H1 (cell line): ENCODE results near the gene TMEM108. TPM values are rescaled to one million over a fixed set of nuclear protein-coding genes. Genes with fewer than 3 reads are reported as not detected.

ENCODE experiments used
- CTCF ChIA-PET: fragments of 300-600 bp; sonication (Branson Sonifier 250); formaldehyde crosslinking; loops from one replicate; lab custom pipeline; 2021; ENCODE audit not compliant: partially characterized antibody; lab: Charles Lee
- POLR2A ChIA-PET: fragments of 300-600 bp; sonication (Branson Sonifier 250); formaldehyde crosslinking; loops from one replicate; lab custom pipeline; 2021; ENCODE audit warnings: inconsistent platforms; ENCODE audit not compliant: partially characterized antibody; lab: Charles Lee
- DNase-seq, 2 experiments: peaks; one replicate each; pipeline versions ENCODE4 v3.0.0 to v3.0.0-alpha.2; 2010 to 2022; ENCODE audit warnings: low spot score in 2 of 2, low read depth in 1 of 2, mixed read lengths in 1 of 2
- FAIRE-seq: peaks from 2 replicates; lab custom pipeline; 2011; peaks lifted over from hg19 to GRCh38; lab: Jason Lieb, UNC
- H2AFZ ChIP-seq: 2 replicates; pipeline ENCODE4 v1.8.1; 2012; ENCODE audit warnings: low read length, inconsistent platforms
- H2AK5ac ChIP-seq: 2 replicates; pipeline ENCODE4 v1.6.1; 2013; ENCODE audit warnings: low read depth, low read length
- H2BK120ac ChIP-seq: replicated peaks from 2 replicates; pipeline ENCODE3; 2013; ENCODE audit warnings: low read depth, low read length, inconsistent platforms
- H2BK12ac ChIP-seq: 2 replicates; pipeline ENCODE4 v1.6.1; 2013; ENCODE audit warnings: low read depth, low read length
- H2BK15ac ChIP-seq: 2 replicates; pipeline ENCODE4 v1.6.1; 2013; ENCODE audit warnings: low read length
- H2BK20ac ChIP-seq: 2 replicates; pipeline ENCODE4 v1.6.1; 2013; ENCODE audit warnings: low read length
- H2BK5ac ChIP-seq: 2 replicates; pipeline ENCODE4 v1.6.1; 2013; ENCODE audit warnings: low read depth, low read length
- H3K14ac ChIP-seq: 2 replicates; pipeline ENCODE4 v1.6.1; 2013; ENCODE audit warnings: inconsistent platforms; ENCODE audit not compliant: insufficient read length
- H3K18ac ChIP-seq: 2 replicates; pipeline ENCODE4 v1.6.1; 2013; ENCODE audit warnings: low read length; ENCODE audit errors: extremely low read depth
- H3K23ac ChIP-seq: 2 replicates; pipeline ENCODE4 v1.6.1; 2013; ENCODE audit warnings: inconsistent platforms; ENCODE audit not compliant: insufficient read length
- H3K23me2 ChIP-seq: 2 replicates; pipeline ENCODE4 v1.6.1; 2013; ENCODE audit warnings: low read depth, low read length
- H3K27ac ChIP-seq: 2 replicates; pipeline ENCODE4 v1.6.1; 2011; ENCODE audit warnings: low read depth, low read length, inconsistent platforms
- H3K27me3 ChIP-seq, 4 experiments: replicated peaks in 1 of 4; 1 replicate in 1 of 4; 2 replicates in 3 of 4; pipeline versions ENCODE4 v1.6.1 to v1.8.1; 2011 to 2013; ENCODE audit warnings: low read length in 3 of 4, mild to moderate bottlenecking in 3 of 4, inconsistent platforms in 2 of 4, mixed read lengths in 2 of 4, moderate library complexity in 1 of 4; ENCODE audit not compliant: control insufficient read depth in 3 of 4, insufficient read depth in 3 of 4; ENCODE audit errors: extremely low read depth in 1 of 4
- H3K36me3 ChIP-seq, 4 experiments: 2 replicates each; pipeline versions ENCODE4 v1.6.1 to v1.8.1; 2011 to 2013; ENCODE audit warnings: mild to moderate bottlenecking in 4 of 4, low read length in 3 of 4, moderate library complexity in 2 of 4, control low read depth in 1 of 4, inconsistent platforms in 1 of 4; ENCODE audit not compliant: insufficient read depth in 4 of 4, control insufficient read depth in 2 of 4
- H3K4ac ChIP-seq: replicated peaks from 2 replicates; pipeline ENCODE3; 2013; ENCODE audit warnings: low read length, low read depth, mixed read lengths, inconsistent platforms; ENCODE audit not compliant: insufficient read length
- H3K4me1 ChIP-seq, 4 experiments: replicated peaks in 1 of 4; 1 replicate in 1 of 4; 2 replicates in 3 of 4; pipeline versions ENCODE4 v1.6.1 to v1.8.1; 2011 to 2013; ENCODE audit warnings: low read length in 3 of 4, inconsistent platforms in 2 of 4, mixed read lengths in 1 of 4; ENCODE audit not compliant: insufficient read depth in 4 of 4, control insufficient read depth in 3 of 4
- H3K4me2 ChIP-seq, 2 experiments: 2 replicates each; pipeline versions ENCODE4 v1.6.1 to v1.8.1; 2011 to 2013; ENCODE audit warnings: low read depth in 2 of 2, low read length in 2 of 2, control low read depth in 1 of 2, inconsistent platforms in 1 of 2, mild to moderate bottlenecking in 1 of 2; ENCODE audit not compliant: insufficient read depth in 1 of 2
- H3K4me3 ChIP-seq, 4 experiments: fragments of 200-600, 300-600 bp in 1 of 4; sonication (generic), shearing (Covaris generic), sonication (Bioruptor Twin) in 1 of 4; 2 replicates each; pipeline versions ENCODE4 v1.5.1 to v1.8.1; 2011 to 2016; ENCODE audit warnings: low read length in 4 of 4, low read depth in 3 of 4, control low read depth in 2 of 4, inconsistent platforms in 2 of 4, mild to moderate bottlenecking in 2 of 4, mixed read lengths in 1 of 4, moderate library complexity in 1 of 4; ENCODE audit not compliant: insufficient read depth in 2 of 4; ENCODE audit errors: extremely low read depth in 1 of 4
- H3K56ac ChIP-seq: replicated peaks from 2 replicates; pipeline ENCODE3; 2013; ENCODE audit warnings: low read depth, mild to moderate bottlenecking, mixed read lengths, low read length, inconsistent platforms; ENCODE audit not compliant: insufficient read length
- H3K79me1 ChIP-seq: 2 replicates; pipeline ENCODE4 v1.6.1; 2013; ENCODE audit warnings: low read depth, low read length, control low read depth
- H3K79me2 ChIP-seq, 2 experiments: 2 replicates each; pipeline versions ENCODE4 v1.6.1 to v1.8.1; 2012 to 2013; ENCODE audit warnings: low read length in 2 of 2, mild to moderate bottlenecking in 2 of 2, inconsistent platforms in 1 of 2; ENCODE audit not compliant: insufficient read depth in 2 of 2, control insufficient read depth in 1 of 2
- H3K9ac ChIP-seq, 4 experiments: replicated peaks in 1 of 4; 1 replicate in 1 of 4; 2 replicates in 3 of 4; pipeline versions ENCODE4 v1.6.1 to v1.8.1; 2011 to 2013; ENCODE audit warnings: low read depth in 3 of 4, low read length in 3 of 4, control low read depth in 2 of 4, mild to moderate bottlenecking in 2 of 4, moderate library complexity in 2 of 4, inconsistent platforms in 1 of 4; ENCODE audit errors: extremely low read depth in 1 of 4
- H3K9me3 ChIP-seq, 2 experiments: 2 replicates each; pipeline versions ENCODE4 v1.6.1 to v1.8.1; 2012 to 2013; ENCODE audit warnings: mild to moderate bottlenecking in 2 of 2, moderate library complexity in 2 of 2, control low read depth in 1 of 2, inconsistent platforms in 1 of 2, low read depth in 1 of 2, low read length in 1 of 2, mixed read lengths in 1 of 2; ENCODE audit not compliant: insufficient read depth in 2 of 2
- H4K20me1 ChIP-seq, 2 experiments: replicated peaks in 1 of 2; 2 replicates each; pipeline versions ENCODE3 to v1.8.1; 2011 to 2013; ENCODE audit warnings: inconsistent platforms in 2 of 2, low read length in 2 of 2, mild to moderate bottlenecking in 1 of 2; ENCODE audit not compliant: insufficient read depth in 2 of 2, control insufficient read depth in 1 of 2
- H4K5ac ChIP-seq: 2 replicates; pipeline ENCODE4 v1.6.1; 2013; ENCODE audit warnings: low read length, low read depth, mixed read lengths, inconsistent platforms; ENCODE audit not compliant: insufficient read length
- H4K8ac ChIP-seq: 2 replicates; pipeline ENCODE4 v1.8.0; 2013; ENCODE audit warnings: mild to moderate bottlenecking, moderate library complexity, low read length, inconsistent platforms; ENCODE audit not compliant: insufficient read depth; ENCODE audit errors: extremely low read depth
- H4K91ac ChIP-seq: replicated peaks from 2 replicates; pipeline ENCODE3; 2013; ENCODE audit warnings: low read length, mixed read lengths, inconsistent platforms; ENCODE audit not compliant: insufficient read length
- BACH1 ChIP-seq: IDR thresholded peaks from 2 replicates; pipeline ENCODE4 v1.6.1; 2012; ENCODE audit warnings: low read length, improper control_type of control experiment
- CBX8 ChIP-seq: fragments of 300-800, 300-1000 bp; sonication (generic); IDR thresholded peaks from 2 replicates; pipeline ENCODE4 v1.7.1; 2016; ENCODE audit warnings: low read depth, low read length, borderline replicate concordance
- CREB1 ChIP-seq: IDR thresholded peaks from 2 replicates; pipeline ENCODE4 v1.6.1; 2012; ENCODE audit warnings: inconsistent platforms
- JUND ChIP-seq: IDR thresholded peaks from 2 replicates; pipeline ENCODE4 v1.6.1; 2011; ENCODE audit warnings: mild to moderate bottlenecking, improper control_type of control experiment, low read length
- NRF1 ChIP-seq: IDR thresholded peaks from 2 replicates; pipeline ENCODE4 v1.6.1; 2011; ENCODE audit warnings: mild to moderate bottlenecking, low read depth, low read length, improper control_type of control experiment
- POLR2A ChIP-seq, 2 experiments: IDR thresholded peaks; 1 replicate in 1 of 2; 2 replicates in 1 of 2; pipeline ENCODE4 v1.6.1; 2011; ENCODE audit warnings: low read depth in 2 of 2, low read length in 2 of 2, mild to moderate bottlenecking in 2 of 2; ENCODE audit errors: control extremely low read depth in 1 of 2
- RBBP5 ChIP-seq: IDR thresholded peaks from 2 replicates; pipeline ENCODE4 v1.7.1; 2012; ENCODE audit warnings: low read depth, mild to moderate bottlenecking, inconsistent platforms, low read length, moderate library complexity, borderline replicate concordance
- RNF2 ChIP-seq: fragments of 200-900, 300-1000 bp; sonication (generic); IDR thresholded peaks from 2 replicates; pipeline ENCODE4 v1.7.1; 2016; ENCODE audit warnings: borderline replicate concordance, low read depth, mild to moderate bottlenecking, antibody characterized with exemption, low read length; ENCODE audit not compliant: poor library complexity, severe bottlenecking; ENCODE audit errors: missing control alignments
- SAP30 ChIP-seq: fragments of 300-600 bp; sonication (generic); IDR thresholded peaks from 2 replicates; pipeline ENCODE4 v1.7.1; 2012; ENCODE audit warnings: low read length, moderate library complexity, mild to moderate bottlenecking, inconsistent platforms; ENCODE audit not compliant: insufficient read depth, insufficient replicate concordance
- SIRT6 ChIP-seq: IDR thresholded peaks from one replicate; pipeline ENCODE4 v1.7.1; 2012; ENCODE audit warnings: low read length, inconsistent platforms
- SP4 ChIP-seq: IDR thresholded peaks from 2 replicates; pipeline ENCODE4 v1.6.1; 2012; ENCODE audit warnings: low read length, inconsistent platforms
- TAF1 ChIP-seq: IDR thresholded peaks from 2 replicates; pipeline ENCODE4 v1.6.1; 2011; ENCODE audit warnings: mild to moderate bottlenecking, low read depth, low read length
- TBP ChIP-seq: IDR thresholded peaks from 2 replicates; pipeline ENCODE4 v1.6.1; 2011; ENCODE audit warnings: low read depth, low read length, improper control_type of control experiment
- WGBS, 2 experiments: shearing (Covaris generic) in 1 of 2; methylation state at CpG; one replicate each; pipeline versions ENCODE4 v1.1.6 to v1.1.7; 2013 to 2015; ENCODE audit warnings: low lambda C conversion rate in 2 of 2, mixed read lengths in 2 of 2, inconsistent platforms in 1 of 2, low coverage in 1 of 2, missing lambda C conversion rate in 1 of 2; ENCODE audit not compliant: insufficient replicate concordance in 2 of 2, insufficient coverage in 1 of 2, insufficient read length in 1 of 2; ENCODE audit errors: extremely low coverage in 1 of 2, missing lambda C conversion rate in 1 of 2; 5-methylcytosine and 5-hydroxymethylcytosine counted together
- polyA plus RNA-seq, 7 experiments: library from polyadenylated mRNA; depleted of rRNA in 3 of 7; stranded (reverse) in 5 of 7; unstranded in 2 of 7; fragments of >200 nt in 5 of 7; fragments of 200-250 nt in 2 of 7; gene quantifications; 1 replicate in 5 of 7; 2 replicates in 1 of 7; 4 replicates in 1 of 7; pipeline versions ENCODE4 v1.2.1 to v1.2.3, GENCODE V29; 2011 to 2013; ENCODE audit warnings: missing spikeins in 2 of 7, mixed read lengths in 2 of 7
- total RNA-seq: library from RNA; stranded (reverse); fragmentation: NEBNext Ultra II Directional; extraction: Animal tissue kit (Norgen Biotek cat#: 25700); gene quantifications from 2 replicates; pipeline ENCODE4 v1.2.1, GENCODE V29; 2021

TMEM108 gene
- total and polyA plus RNA-seq, 2 of the 8 experiments (the other 6 are each of a cell fraction or from before 2014, with no cell fraction given): 14.3 to 16.2 TPM

DNA sequence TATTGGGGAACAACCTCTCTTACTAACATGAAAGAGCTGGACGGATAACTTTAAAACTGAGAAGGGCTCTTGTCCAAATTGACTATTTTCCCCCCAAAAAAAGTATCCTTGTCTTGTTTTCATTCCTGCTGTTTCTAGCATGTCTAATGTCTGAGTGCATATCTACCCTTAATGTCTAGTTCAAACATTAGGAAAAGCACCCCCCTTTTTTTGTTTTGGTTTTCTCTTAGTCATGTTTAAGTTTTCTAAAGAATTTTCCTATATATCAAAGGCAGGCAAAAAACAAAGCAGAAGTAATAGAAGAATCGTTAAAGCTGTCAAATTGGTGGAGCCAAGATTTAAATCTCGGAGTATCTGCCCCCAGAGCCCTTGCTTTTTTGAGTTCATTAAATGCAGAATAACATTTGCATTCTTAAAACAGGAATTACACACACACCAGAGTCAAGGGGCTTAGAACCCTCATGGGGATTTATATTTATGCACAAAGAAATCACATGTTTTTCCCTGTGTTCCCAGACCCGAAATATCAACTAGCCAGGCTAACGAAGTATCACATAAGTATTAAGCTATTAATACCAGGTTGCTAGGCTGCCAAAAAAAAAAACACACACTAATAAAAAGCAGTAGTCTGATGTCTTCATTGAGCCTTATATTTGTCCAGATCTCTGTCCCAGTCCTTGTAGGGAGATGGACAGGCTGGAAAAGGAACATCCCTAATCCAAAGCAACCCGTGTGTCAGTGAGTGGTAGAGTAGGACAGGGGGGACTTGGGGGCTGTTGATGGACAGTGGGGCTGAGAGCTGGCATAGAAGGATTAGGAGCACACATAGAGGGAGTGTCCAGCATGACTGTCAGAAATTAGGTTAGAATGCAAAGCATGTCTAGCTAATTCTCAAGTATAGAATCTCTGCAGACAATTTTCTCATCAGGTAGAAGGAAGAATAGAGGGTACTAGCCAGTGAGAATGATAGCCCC lies 258.0 kb downstream of the TMEM108 start:
- no peaks in the 10 kb centered on the region for H4K20me1 ChIP-seq
- H4K91ac ChIP-seq: no peak overlapping the region
- no peaks in the 10 kb centered on the region for H3K79me2 ChIP-seq
- no peaks in the 10 kb centered on the region for H3K36me3 ChIP-seq
- no peak overlapping the region for H3K4ac ChIP-seq
- H3K27me3 ChIP-seq: no peaks in the 10 kb centered on the region
- ChIA-PET CTCF (interaction anchor here (0.5 to 3.7 kb wide), 8 partner anchors 8 to 1949 kb away, joined by 3 to 17 read pairs (median 3); no protein-coding TSS in a partner anchor), POLR2A (no interaction called here)
- no peaks in the 10 kb centered on the region for H3K9me3 ChIP-seq
- H4K5ac ChIP-seq: no peak overlapping the region
- H2BK120ac ChIP-seq: no peak overlapping the region
- H2BK5ac ChIP-seq: no peak overlapping the region; the same call in 1 of the 2 replicates
- H3K18ac ChIP-seq: no peak overlapping the region
- H3K4me2 ChIP-seq: no peak overlapping the region
- H3K23me2 ChIP-seq: no peaks in the 10 kb centered on the region
- no peak overlapping the region for H2AFZ ChIP-seq
- H3K23ac ChIP-seq: no peak overlapping the region
- H3K56ac ChIP-seq: no peak overlapping the region
- no peak for FAIRE-seq
- 88% methylated on average over 6 of the region's 6 CpGs; no CpG with 5 or more reads in 1 of the 2 experiments for WGBS, 2 experiments
- no peak overlapping the region for H3K27ac ChIP-seq
- no peak overlapping the region for H2BK12ac ChIP-seq
- no peak overlapping the region for H2BK15ac ChIP-seq
- no peak overlapping the region for H2BK20ac ChIP-seq
- H3K9ac ChIP-seq: no peak overlapping the region
- no peak overlapping the region for H2AK5ac ChIP-seq
- no peak overlapping the region for H4K8ac ChIP-seq
- H3K4me1 ChIP-seq: peaks cover 0 to 5% (median 3%) of the 10 kb centered on the region in 4 experiments; a peak in 3 of 7 replicates
- no peak overlapping the region for H3K14ac ChIP-seq
- H3K79me1 ChIP-seq: no peaks in the 10 kb centered on the region
- H3K4me3 ChIP-seq: no peak overlapping the region
- DNase-seq: no peak
- TF ChIP-seq NRF1 (no peak), CBX8 (no peak), CREB1 (no peak), POLR2A (IDR thresholded peaks at IDR 0.05; ENCODE audit: control extremely low read depth in 1 of 2, low read depth in 2 of 2, low read length in 2 of 2) (no peak), RBBP5 (no peak), RNF2 (no peak), SAP30 (no peak), SIRT6 (no peak), TBP (no peak), TAF1 (no peak), JUND (no peak), SP4 (no peak), BACH1 (no peak)
